ENCODE results near the gene OTUB1. TPM values are rescaled to one million over a fixed set of nuclear protein-coding genes. Genes with fewer than 3 reads are reported as not detected.

Gene OTUB1
- total and polyA plus RNA-seq, 2 of the 13 experiments (the other 11 are each of a cell fraction or from before 2014, with no cell fraction given): 58.8 to 130 TPM

GRCh38 chr11:63938479-63939396, 47.5 kb upstream of the OTUB1 start, which contains the start of gene NAA40 (continued):
- TF ChIP-seq RERE (CRISPR knock-in tag; IDR thresholded peaks at IDR 0.05; ENCODE audit: low read depth): no peak
- peak; percentile 41; the same call in 1 of the 2 replicates for TF ChIP-seq ZIK1 (CRISPR knock-in tag; IDR thresholded peaks at IDR 0.05; ENCODE audit: borderline replicate concordance, low read depth)
- no peak; the same call in 1 of the 2 replicates for TF ChIP-seq KMT2A (CRISPR knock-in tag; IDR thresholded peaks at IDR 0.05)
- TF ChIP-seq ZNF816 (CRISPR knock-in tag; IDR thresholded peaks at IDR 0.05; ENCODE audit: borderline replicate concordance): peak; percentile 61; the same call in 1 of the 2 replicates
- peak; percentile 58; the same call in 1 of the 2 replicates for TF ChIP-seq SALL1 (CRISPR knock-in tag; IDR thresholded peaks at IDR 0.05)
- TF ChIP-seq THAP7 (CRISPR knock-in tag; IDR thresholded peaks at IDR 0.05): no peak
- no peak for TF ChIP-seq ZNF253 (CRISPR knock-in tag; IDR thresholded peaks at IDR 0.05; ENCODE audit: borderline replicate concordance)
- peak; percentile 72 for TF ChIP-seq TBX2 (CRISPR knock-in tag; IDR thresholded peaks at IDR 0.05; ENCODE audit: borderline replicate concordance)
- TF ChIP-seq TIGD3 (CRISPR knock-in tag; IDR thresholded peaks at IDR 0.05; ENCODE audit: borderline replicate concordance): no peak
- no peak for TF ChIP-seq ZNF761 (CRISPR knock-in tag; conservative IDR thresholded peaks at IDR 0.05)
- TF ChIP-seq SSRP1 (CRISPR knock-in tag; IDR thresholded peaks at IDR 0.05): no peak
- TF ChIP-seq PITX1 (CRISPR knock-in tag; IDR thresholded peaks at IDR 0.05): no peak
- TF ChIP-seq SP2 (CRISPR knock-in tag; IDR thresholded peaks at IDR 0.05): peak; percentile 77
- no peak for TF ChIP-seq STAT5B (CRISPR knock-in tag; IDR thresholded peaks at IDR 0.05)
- no peak for TF ChIP-seq ZNF101 (CRISPR knock-in tag; IDR thresholded peaks at IDR 0.05; ENCODE audit: borderline replicate concordance, low read depth)
- 0 out of 2 replicates have a peak, but pooled peaks have one; percentile 28 for TF ChIP-seq ZMYM4 (CRISPR knock-in tag; IDR thresholded peaks at IDR 0.05)
- no peak for TF ChIP-seq SRSF9 (IDR thresholded peaks at IDR 0.05; ENCODE audit: borderline replicate concordance, insufficient read depth, low read depth, low read length, poor library complexity, severe bottlenecking)
- TF ChIP-seq ZNF44 (CRISPR knock-in tag; IDR thresholded peaks at IDR 0.05): no peak
- no peak for TF ChIP-seq ZNF484 (CRISPR knock-in tag; IDR thresholded peaks at IDR 0.05; ENCODE audit: borderline replicate concordance, low read depth)
- TF ChIP-seq ETV5 (CRISPR knock-in tag; IDR thresholded peaks at IDR 0.05; ENCODE audit: borderline replicate concordance): no peak
- TF ChIP-seq MAFG (CRISPR knock-in tag; IDR thresholded peaks at IDR 0.05): no peak
- TF ChIP-seq MED8 (CRISPR knock-in tag; IDR thresholded peaks at IDR 0.05; ENCODE audit: insufficient replicate concordance): no peak
